RWPE1 (cell line): Measurements from ENCODE around the gene SLC44A1.

Experiments
- CTCF ChIA-PET: fragments of 350-600 bp; sonication (Branson Sonifier 250); formaldehyde crosslinking; extraction: SDS; loops from one replicate; lab custom pipeline; 2021; lab: Yijun Ruan, JAX
- POLR2A ChIA-PET: fragments of 400-600 bp; formaldehyde crosslinking; extraction: SDS; loops from one replicate; lab custom pipeline; 2020; ENCODE audit warnings: antibody characterized with exemption; ENCODE audit not compliant: low non-redundant PET; lab: Yijun Ruan, JAX
- DNase-seq: peaks from one replicate; pipeline ENCODE4 v3.0.0; 2012; ENCODE audit warnings: low spot score
- H3K27ac ChIP-seq: fragments of 450-650 bp; 2 replicates; pipeline ENCODE4 v1.5.1; 2017
- CTCF ChIP-seq: fragments of 450-650 bp; conservative IDR thresholded peaks from 2 replicates; pipeline ENCODE4 v1.5.1; 2017; ENCODE audit warnings: low read depth, mild to moderate bottlenecking

Gene SLC44A1

GRCh38 chr9:105437704-105438103 lies 193.3 kb downstream of the SLC44A1 start:
- no peak for DNase-seq
- no peak for TF ChIP-seq CTCF
- ChIA-PET CTCF (no interaction called here), POLR2A (no interaction called here)
- no peak overlapping the region for H3K27ac ChIP-seq

GRCh38 chr9:105438141-105438806 lies 193.8 kb downstream of the SLC44A1 start:
- H3K27ac ChIP-seq, result no peak overlapping the region
- ChIA-PET POLR2A (no interaction called here), CTCF (no interaction called here)
- no peak for TF ChIP-seq CTCF
- no peak for DNase-seq

GRCh38 chr9:105439428-105439827 lies 195.0 kb downstream of the SLC44A1 start:
- DNase-seq, result no peak
- ChIA-PET POLR2A (no interaction called here), CTCF (no interaction called here)
- no peak for TF ChIP-seq CTCF
- H3K27ac ChIP-seq, result no peak overlapping the region

- H3K27ac ChIP-seq, result no peak overlapping the region
- CTCF ChIA-PET, result no interaction called here
- no peak for TF ChIP-seq CTCF
- no peak for DNase-seq
- POLR2A ChIA-PET, result no interaction called here
These were observed 197.2 kb downstream of the SLC44A1 start for GRCh38 chr9:105441616-105442160.

GRCh38 chr9:105443121-105443520 lies 198.7 kb downstream of the SLC44A1 start:
- CTCF ChIA-PET, result no interaction called here

GRCh38 chr9:105444130-105444529 lies 199.7 kb downstream of the SLC44A1 start:
- no peak overlapping the region for H3K27ac ChIP-seq
- ChIA-PET CTCF (no interaction called here), POLR2A (no interaction called here)
- TF ChIP-seq CTCF, result no peak
- no peak for DNase-seq

More at GRCh38 chr9:105443121-105443520, 198.7 kb downstream of the SLC44A1 start:
- no peak for DNase-seq
- no peak overlapping the region for H3K27ac ChIP-seq
- TF ChIP-seq CTCF, result no peak
- POLR2A ChIA-PET, result no interaction called here
